GM10266 (cell line): Measurements from ENCODE around the gene ADM2.

ENCODE experiments used
- DNase-seq: peaks from one replicate; pipeline ENCODE4 v3.0.0; 2012; ENCODE audit errors: extremely low spot score
- TF ChIP-seq, protein P1 (sequence below): IDR thresholded peaks from 2 replicates; pipeline ENCODE4 v1.5.1; 2012; ENCODE audit warnings: mild to moderate bottlenecking, low read depth; ENCODE audit not compliant: control insufficient read depth, insufficient read depth; ENCODE audit errors: missing control alignments

Gene ADM2

DNA sequence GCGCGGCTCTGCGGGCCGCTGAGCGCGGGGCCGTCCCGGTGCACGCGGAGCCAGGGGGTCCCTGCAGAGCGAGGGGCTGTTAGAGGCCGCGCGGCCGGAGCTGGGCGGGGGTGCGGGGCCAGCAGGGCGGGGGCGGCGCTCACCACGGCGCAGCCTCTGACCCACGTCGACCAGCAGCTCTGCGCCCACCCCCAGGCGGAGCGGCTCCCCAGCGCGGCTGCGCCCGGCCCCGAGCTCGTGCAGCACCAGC is 44.4 kb downstream of the ADM2 start:
- TF ChIP-seq, protein P1, sequence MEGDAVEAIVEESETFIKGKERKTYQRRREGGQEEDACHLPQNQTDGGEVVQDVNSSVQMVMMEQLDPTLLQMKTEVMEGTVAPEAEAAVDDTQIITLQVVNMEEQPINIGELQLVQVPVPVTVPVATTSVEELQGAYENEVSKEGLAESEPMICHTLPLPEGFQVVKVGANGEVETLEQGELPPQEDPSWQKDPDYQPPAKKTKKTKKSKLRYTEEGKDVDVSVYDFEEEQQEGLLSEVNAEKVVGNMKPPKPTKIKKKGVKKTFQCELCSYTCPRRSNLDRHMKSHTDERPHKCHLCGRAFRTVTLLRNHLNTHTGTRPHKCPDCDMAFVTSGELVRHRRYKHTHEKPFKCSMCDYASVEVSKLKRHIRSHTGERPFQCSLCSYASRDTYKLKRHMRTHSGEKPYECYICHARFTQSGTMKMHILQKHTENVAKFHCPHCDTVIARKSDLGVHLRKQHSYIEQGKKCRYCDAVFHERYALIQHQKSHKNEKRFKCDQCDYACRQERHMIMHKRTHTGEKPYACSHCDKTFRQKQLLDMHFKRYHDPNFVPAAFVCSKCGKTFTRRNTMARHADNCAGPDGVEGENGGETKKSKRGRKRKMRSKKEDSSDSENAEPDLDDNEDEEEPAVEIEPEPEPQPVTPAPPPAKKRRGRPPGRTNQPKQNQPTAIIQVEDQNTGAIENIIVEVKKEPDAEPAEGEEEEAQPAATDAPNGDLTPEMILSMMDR = no peak
- DNase-seq = no peak

DNA sequence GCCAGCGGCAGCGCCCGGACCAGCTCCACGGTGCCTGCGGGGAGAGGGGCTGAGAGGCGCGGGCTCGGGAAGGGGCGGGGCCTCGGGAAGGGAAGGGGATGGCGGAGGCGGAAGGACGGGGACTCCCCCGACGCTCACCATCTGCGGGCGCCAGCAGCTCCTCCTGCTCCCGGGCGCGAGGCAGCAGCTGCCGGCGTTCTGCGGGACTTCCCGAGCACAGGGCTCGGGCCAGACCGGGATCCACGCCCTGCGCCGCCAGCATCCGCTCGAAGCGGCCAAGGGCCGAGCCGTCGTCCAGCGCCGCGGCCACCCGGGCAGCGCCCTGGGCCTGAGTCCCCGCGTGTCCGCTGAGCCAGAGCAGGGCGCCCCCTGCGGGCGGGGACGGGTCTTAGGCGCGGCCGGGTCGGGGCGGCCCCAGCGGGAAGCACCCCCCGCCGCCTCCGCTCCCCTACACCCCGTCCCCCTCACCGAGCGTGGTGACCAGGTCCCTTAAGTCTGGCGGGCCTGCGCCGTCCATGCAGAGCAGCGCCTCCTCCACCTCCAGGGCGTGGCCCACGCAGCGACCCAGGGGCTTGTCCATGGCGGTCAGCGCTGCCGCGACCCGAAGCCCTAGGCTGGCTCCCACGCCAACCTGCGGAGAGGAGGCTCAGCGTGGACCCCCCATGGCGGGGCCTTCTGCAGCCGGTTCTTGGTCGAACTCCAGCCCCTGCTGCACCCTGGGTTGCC is 44.9 kb downstream of the ADM2 start:
- TF ChIP-seq, protein P1 = peak; percentile 83
- peak; percentile 92 for DNase-seq

DNA sequence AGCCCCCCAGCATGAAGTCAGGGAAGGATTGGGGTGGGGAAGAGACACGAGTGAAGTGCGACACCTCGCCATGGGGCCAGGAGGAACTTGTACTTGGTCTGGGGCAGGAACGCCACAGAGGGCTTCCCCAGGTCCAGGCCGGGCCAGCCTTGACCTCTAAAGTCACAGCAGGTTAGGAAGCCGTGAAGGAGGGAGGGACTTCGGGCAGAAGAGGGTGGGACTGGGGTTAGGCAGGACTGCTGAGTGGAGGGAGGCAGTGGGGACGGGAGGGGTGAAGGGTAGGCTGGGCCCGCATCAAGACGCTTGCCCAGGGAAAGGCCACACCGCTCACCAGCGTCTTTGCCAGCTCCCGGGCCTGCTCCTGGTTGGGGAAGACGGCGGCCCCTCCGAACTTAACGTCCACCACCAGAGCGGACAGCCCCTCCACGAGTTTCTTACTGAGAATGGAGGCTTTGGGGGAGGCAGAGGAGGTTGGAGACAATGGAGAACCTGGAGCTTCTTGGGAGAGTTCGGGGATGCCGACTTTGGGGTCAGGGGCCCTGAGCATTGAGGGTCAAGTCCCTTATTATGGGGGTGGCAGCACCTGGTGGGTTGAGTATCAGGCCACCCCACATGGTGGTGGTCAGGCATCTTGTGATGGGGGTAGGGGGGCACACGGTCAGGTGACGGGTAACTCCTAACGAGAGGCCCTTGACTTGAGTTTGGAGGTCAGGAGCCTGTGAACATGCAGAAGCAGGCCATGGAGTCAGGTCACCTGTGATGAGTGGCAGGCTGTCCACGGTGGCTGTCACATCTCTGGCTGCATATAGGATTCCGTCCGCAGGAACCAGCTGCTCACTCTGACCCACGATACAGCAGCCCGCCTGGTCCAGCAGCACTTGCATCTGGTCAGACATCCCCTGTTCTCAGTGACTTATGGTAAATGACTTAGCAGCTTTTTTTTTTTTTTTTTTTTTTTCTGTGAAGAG is 45.8 kb downstream of the ADM2 start:
- TF ChIP-seq, protein P1 = no peak

DNA sequence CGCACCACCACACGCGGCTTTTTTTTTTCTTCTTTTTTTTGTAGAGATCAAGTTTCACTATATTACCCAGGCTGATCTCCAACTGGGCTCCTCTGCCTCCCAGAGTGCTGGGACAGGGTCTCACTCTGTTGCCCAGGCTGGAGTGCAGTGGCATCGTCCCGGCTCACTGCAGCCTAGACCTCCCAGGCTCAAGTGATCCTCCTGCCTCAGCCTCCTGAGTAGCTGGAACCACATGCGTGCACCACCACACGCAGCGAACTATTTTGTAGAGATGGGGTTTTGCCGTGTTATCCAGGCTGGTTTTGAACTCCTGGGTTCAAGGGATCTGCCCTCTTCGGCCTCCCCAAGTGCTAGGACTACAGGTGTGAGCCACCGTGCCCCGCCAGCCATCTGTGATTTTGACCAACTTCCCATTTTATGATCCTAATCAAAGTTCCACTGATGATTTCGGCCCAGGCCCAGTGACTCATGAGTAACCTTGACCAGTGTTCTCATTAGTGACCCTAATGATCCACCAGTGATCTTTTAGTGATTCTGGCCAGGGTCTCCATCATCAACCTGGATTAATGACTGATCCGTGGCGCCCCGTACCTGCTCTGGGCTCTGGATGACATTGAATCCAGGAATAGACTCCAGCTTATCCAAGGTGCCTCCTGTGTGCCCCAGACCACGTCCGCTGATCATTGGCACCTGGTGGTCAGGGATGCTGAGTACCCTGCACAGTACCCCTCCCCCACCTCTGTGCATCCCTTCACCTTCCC is 46.8 kb downstream of the ADM2 start:
- DNase-seq = no peak
- TF ChIP-seq, protein P1 = no peak

More for the DNA sequence above, 45.8 kb downstream of the ADM2 start:
- DNase-seq = peak; percentile 88

DNA sequence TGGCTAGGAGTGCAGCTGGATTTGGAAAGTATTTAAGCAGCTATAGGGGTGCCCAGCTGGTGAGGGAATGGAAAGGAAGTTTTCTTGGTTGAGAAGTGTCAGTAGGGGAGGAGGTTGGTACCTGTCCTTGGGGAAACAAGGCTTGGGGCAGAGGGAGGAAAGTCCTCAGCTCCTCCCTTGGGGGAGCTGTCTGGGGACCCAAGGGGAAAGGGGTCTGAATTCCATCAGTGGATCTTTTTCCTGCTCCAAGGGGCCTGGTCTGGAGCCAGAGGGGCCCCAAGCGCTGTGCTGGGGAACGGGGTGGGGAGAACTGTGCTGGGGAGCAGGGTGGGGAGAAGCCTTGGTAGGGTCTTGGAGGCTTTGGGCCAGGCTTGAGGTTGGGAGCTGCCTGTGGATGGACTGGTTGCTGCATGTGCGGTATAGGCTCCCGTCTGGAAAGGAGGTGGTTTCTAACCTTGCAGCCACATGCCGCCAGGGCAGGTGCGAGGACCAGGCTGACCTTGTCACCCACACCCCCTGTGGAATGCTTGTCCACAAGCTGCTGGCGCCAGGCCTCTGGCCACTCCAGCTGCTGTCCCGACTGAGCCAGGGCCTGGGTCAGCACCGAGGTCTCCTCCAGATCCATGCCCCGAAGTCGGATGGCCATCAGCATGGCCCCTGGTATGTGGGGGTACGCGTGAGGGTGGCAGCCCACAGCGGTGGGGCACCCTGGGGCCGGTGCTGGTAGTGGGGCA is 47.5 kb downstream of the ADM2 start:
- DNase-seq = no peak
- TF ChIP-seq, protein P1 = no peak

DNA sequence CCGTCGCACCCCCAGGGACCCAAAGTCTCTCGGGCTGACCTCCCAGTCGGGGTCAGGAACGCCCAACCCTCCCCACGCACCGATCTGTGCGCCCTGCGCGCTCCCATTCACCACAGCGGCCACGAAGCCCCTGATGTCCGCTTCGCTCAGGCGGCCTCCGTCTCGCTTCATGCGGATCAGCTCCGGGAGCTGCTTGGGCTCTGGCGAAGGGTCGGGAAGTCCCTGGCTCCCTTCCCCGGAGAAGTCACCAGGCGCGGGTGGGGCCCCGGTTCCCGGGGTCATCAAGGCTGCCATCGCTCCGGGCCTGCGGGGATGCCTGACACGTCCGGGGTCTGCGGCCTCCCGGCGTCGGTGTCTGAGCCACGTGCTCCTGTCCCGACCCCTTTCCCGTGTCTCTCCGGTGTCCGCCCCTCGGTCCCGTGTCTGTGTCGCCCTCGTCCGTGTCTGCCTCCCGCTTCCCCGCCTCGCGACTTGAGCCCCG is 48.1 kb downstream of the ADM2 start:
- DNase-seq = no peak
- TF ChIP-seq, protein P1 = no peak
